COLO829 (cell line): ENCODE measurements around the gene FAM204A.

Source experiments
- DNase-seq: peaks from one replicate; pipeline ENCODE4 v3.0.0; 2012; ENCODE audit warnings: low spot score

Gene FAM204A

GRCh38 chr10:118330295-118331076, 11.6 kb downstream of the FAM204A start:
- no peak for DNase-seq

DNA sequence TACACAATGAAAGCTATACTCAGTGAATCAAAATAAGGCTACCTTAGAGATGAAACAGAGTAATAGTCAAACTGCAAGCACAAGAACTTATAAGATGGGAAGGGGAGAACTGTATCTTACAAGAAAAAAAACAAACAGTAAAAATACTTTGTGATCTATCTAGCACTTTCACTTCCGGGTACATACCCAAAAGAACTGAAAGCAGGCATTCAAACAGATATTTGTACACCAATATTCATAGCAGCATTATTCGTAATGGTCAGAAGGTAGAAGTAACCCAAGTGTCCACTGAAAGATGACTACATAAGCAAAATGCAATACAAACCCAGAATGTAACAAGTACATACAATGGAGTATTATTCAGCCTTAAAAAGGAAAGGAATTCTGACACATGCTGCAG, 18.0 kb downstream of the FAM204A start:
- DNase-seq = no peak

GRCh38 chr10:118321724-118322575, 20.2 kb downstream of the FAM204A start:
- DNase-seq = no peak

DNA sequence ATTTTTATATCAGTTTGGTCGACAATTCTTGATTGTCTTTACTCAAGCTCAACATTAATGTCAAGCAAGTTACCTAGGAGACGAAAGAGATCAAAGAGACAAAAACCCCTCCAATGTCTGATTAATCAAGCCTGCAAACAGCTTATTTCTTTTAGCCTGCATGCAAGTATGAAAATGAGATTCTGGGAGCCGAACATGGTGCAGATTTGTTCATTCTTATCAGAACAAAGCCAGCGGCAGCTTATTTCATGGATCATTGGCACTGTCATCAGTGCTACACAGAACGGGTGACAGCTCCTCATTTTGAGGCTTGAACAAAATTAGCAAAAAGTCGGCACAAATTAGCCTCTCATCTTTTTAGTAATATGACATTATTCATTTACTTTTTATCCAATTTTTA, 26.5 kb downstream of the FAM204A start:
- DNase-seq = no peak

GRCh38 chr10:118314882-118315281, 27.2 kb downstream of the FAM204A start:
- no peak for DNase-seq

GRCh38 chr10:118311505-118311904, 30.6 kb downstream of the FAM204A start:
- DNase-seq = no peak

- DNase-seq = no peak
These were observed 31.3 kb downstream of the FAM204A start for GRCh38 chr10:118310822-118311221.

- no peak for DNase-seq
These were observed 32.2 kb downstream of the FAM204A start for GRCh38 chr10:118309911-118310310.

DNA sequence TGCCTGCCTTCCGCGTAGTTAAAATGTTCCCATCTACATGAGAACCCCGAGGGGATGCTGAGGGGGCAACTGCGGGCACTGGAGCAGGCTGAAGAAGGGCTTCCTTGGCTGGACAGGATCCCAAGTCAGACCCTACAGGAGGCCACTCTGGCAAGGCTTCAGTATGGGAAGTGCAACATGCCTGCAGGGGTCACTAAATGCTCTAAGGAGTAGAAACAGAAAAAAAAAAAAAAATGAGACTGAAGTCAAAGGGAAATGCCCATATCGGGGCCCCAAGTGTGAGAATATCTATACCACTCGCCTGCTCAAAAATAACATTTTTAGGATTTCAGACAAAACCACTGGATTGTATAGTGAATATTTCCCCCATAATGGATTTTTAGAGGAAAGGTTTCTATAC, 33.5 kb downstream of the FAM204A start:
- no peak for DNase-seq

GRCh38 chr10:118307859-118308258, 34.3 kb downstream of the FAM204A start:
- DNase-seq = no peak

DNA sequence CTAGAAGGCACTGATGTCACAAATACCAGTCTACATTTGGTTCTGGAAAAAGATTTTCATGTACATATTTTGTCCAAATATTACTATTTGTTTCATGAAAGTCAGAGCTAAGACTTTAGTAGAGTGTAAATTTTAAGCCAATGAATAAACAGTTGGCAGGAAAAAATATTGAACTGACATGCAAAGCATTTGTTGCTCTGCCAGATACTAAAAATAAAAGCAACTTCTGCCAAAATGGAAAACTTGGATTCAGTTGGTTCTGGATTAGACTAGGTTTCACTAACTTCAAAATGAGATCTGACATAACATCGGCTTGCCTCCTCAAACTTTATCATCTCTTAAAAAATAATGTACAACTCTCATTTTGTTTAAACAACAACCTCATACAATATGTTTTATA, 34.9 kb downstream of the FAM204A start:
- no peak for DNase-seq

- no peak for DNase-seq
These were observed 36.4 kb downstream of the FAM204A start for GRCh38 chr10:118305730-118306129.

GRCh38 chr10:118304521-118304920, 37.6 kb downstream of the FAM204A start:
- no peak for DNase-seq

- no peak for DNase-seq
These were observed 40.9 kb downstream of the FAM204A start for GRCh38 chr10:118301211-118301610.

- DNase-seq = no peak
These were observed 41.8 kb downstream of the FAM204A start for GRCh38 chr10:118300320-118300719.

- DNase-seq = no peak
These were observed 43.3 kb downstream of the FAM204A start for GRCh38 chr10:118298787-118299186.

- no peak for DNase-seq
These were observed 51.0 kb downstream of the FAM204A start for GRCh38 chr10:118291122-118291521.

GRCh38 chr10:118290471-118290995, 51.6 kb downstream of the FAM204A start:
- DNase-seq = no peak

GRCh38 chr10:118287076-118287806, 54.9 kb downstream of the FAM204A start:
- no peak for DNase-seq

DNA sequence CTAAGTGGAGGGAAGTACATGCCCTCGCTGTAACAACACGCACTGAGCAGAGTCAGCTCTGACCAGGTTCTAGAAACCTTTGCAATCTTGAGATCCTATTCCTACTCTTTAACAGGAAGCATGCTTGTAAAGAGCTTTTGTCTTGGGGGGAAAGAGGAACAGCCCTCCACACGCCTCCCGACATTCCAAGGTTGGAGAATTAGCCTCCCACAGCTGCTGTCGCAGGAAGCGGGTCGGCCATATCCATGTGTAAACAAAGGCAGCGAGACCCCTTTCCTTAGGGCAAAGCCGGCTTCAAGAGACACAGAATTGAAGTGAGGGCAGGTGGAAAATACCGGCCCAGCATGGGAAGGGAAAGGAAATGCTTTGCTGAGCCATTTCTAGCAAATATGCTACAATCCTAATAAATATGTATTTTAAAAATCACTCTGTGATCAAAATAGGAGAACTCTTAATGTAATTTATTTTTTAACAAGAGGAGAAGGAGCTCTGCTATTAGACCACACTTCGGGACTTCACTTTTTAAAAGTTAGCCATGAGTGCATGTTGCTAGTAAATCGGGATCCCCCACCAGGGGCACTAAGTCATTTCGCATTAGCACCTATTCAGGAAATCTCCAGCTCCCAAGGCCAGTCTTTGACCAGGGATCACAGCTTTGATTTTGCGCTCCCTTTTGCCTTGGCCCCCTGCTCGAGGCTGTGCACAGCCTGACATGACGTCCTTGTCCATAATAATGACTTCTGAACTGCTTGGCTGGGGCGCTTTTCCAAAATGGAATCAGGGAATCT, 55.9 kb downstream of the FAM204A start:
- DNase-seq = no peak

DNA sequence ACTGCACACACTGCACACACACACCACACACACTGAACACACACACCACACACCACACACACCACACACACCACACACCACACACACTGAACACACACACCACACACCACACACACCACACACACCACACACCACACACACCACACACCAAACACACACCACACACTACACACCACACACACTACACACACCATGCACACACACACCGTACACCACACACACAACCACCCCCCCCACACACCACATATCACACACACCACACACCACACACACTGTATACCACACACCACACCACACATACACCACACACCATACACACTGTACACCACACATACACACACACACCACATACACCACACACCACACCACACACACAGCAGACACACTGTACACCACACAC, 59.5 kb downstream of the FAM204A start:
- no peak for DNase-seq

- DNase-seq = no peak
These were observed 63.5 kb downstream of the FAM204A start for GRCh38 chr10:118278649-118279048.
